GM12874 (cell line): ENCODE measurements around the gene NBEA.

Experiments used
- TF ChIP-seq, protein P1 (sequence below): IDR thresholded peaks from 2 replicates; pipeline ENCODE4 v1.5.1; 2011; ENCODE audit warnings: low read depth, mild to moderate bottlenecking, control low read depth, low read length, moderate library complexity; ENCODE audit not compliant: insufficient read depth

The NBEA gene

GRCh38 chr13:34911159-34911558, 30.9 kb upstream of the NBEA start:
- TF ChIP-seq, protein P1, sequence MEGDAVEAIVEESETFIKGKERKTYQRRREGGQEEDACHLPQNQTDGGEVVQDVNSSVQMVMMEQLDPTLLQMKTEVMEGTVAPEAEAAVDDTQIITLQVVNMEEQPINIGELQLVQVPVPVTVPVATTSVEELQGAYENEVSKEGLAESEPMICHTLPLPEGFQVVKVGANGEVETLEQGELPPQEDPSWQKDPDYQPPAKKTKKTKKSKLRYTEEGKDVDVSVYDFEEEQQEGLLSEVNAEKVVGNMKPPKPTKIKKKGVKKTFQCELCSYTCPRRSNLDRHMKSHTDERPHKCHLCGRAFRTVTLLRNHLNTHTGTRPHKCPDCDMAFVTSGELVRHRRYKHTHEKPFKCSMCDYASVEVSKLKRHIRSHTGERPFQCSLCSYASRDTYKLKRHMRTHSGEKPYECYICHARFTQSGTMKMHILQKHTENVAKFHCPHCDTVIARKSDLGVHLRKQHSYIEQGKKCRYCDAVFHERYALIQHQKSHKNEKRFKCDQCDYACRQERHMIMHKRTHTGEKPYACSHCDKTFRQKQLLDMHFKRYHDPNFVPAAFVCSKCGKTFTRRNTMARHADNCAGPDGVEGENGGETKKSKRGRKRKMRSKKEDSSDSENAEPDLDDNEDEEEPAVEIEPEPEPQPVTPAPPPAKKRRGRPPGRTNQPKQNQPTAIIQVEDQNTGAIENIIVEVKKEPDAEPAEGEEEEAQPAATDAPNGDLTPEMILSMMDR: no peak

GRCh38 chr13:34913040-34913439, 29.0 kb upstream of the NBEA start:
- TF ChIP-seq, protein P1: no peak

- TF ChIP-seq, protein P1: no peak
Measured at GRCh38 chr13:34914416-34914815, 27.7 kb upstream of the NBEA start.

GRCh38 chr13:34926508-34926907, 15.6 kb upstream of the NBEA start:
- TF ChIP-seq, protein P1: no peak

- TF ChIP-seq, protein P1: no peak
Measured at GRCh38 chr13:34931572-34931971, 10.5 kb upstream of the NBEA start.

DNA sequence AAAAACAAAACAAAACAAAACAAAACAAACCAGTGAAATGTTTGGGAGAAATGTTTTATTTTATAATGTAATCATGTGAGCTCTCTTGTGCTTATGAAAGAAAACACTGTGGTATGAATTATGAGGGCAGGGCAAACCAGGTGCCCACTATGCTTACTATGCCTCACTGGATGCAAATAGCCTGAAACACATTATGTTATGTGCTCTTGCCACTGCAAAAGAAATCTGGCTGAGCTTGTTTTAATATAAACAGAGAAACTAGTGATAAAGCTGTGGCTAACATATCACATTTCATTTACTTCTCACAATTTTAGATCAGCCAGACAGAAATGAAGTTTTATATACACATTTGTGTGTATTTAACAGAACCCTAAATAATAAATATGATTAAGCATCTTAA, 8.7 kb upstream of the NBEA start:
- TF ChIP-seq, protein P1: no peak

- TF ChIP-seq, protein P1: no peak
Measured at GRCh38 chr13:34933786-34934185, 8.3 kb upstream of the NBEA start.

GRCh38 chr13:34935841-34936240, 6.2 kb upstream of the NBEA start:
- TF ChIP-seq, protein P1: no peak
